Right kidney (tissue), 1 donor: ENCODE measurements around the gene SFPQ.

Experiments used
- DNase-seq: peaks from one replicate; pipeline ENCODE4 v3.0.0-alpha.2; 2016

Gene SFPQ

DNA sequence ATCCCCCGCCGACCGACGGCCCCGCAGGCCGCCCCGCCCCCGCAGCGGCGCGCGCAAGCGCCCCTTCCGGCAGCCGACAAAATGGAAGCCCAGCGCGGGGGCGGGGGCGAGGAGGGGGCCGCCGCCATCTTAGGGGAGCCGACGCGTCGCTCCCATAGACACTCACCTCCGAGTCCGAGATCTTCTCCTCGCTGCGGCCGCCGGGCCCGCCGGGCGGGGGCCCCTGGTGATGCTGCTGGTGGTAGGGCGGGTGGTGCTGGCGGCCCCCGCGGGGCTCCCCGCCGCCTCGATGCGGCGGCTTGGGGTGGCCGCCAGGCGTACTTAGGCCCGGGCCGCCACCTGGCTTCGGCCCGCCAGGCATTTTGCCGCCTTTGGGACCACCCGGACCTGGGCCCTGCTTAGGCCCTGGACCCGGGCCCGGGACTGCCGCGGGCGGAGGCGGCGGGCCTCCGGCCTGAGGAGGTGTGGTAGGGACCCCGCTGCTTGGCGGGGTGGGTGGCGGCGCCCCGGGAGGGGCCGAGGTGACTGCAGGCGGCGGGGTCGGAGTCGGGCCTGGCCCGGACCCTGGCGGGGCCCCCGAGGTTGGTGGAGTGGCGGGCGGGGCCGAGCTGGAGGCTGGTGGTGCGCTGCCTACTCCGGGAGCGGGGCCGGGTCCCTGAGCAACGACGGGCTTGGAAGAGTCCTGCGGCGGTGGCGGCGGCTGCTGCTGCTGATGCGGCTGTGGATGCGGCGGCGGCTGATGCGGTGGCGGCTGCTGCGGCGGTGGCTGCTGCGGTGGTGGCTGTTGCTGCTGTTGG, 691 bp downstream of the SFPQ start:
- DNase-seq: peak; percentile 95

DNA sequence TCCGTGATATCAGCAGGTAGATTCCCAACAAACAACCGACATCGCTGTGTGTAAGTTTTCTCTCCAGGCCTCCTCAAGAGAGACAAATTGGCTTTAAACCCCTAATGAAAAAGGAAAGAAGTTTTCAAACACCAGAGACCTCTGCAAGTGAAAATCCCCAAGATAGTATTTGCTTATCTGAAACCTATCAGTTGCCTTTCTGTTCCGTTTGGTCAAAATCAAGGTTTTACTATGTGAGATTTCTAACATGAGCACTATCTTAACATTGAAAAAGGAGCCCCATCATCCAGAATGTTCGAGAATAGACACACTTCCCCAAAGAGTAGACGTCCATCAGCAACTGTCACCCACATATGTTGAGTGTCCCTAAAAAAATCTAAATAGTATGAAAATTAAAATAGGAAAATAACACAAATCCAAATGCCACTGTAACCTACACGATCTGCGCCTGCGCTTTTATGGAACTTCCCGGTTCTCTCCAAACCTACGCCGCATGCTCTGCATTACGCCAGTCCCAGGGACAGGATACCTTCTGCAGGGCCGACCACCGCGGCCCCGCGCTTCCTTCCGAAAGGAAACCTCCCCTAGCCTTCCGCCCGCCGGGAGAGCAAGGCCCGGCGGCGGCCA, 1.4 kb downstream of the SFPQ start:
- no peak for DNase-seq

DNA sequence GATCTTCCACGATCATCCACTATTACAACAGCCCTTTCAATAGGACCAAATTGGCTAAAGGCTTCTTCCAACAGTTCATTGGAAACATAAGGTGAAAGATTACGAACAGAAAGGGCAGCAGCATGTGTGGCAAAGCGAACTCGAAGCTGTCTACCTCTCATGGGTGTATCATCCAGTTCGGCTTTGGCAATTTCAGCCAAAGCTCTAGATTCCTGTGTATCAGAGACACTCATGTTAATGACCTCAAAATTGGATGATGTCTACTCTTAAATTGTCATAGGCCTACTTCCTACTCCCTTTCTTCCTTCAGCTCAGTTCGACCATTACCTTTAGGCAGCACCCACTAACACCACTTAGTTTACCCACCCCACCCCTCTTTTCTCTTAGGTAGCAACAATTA, 2.2 kb downstream of the SFPQ start:
- no peak for DNase-seq

DNA sequence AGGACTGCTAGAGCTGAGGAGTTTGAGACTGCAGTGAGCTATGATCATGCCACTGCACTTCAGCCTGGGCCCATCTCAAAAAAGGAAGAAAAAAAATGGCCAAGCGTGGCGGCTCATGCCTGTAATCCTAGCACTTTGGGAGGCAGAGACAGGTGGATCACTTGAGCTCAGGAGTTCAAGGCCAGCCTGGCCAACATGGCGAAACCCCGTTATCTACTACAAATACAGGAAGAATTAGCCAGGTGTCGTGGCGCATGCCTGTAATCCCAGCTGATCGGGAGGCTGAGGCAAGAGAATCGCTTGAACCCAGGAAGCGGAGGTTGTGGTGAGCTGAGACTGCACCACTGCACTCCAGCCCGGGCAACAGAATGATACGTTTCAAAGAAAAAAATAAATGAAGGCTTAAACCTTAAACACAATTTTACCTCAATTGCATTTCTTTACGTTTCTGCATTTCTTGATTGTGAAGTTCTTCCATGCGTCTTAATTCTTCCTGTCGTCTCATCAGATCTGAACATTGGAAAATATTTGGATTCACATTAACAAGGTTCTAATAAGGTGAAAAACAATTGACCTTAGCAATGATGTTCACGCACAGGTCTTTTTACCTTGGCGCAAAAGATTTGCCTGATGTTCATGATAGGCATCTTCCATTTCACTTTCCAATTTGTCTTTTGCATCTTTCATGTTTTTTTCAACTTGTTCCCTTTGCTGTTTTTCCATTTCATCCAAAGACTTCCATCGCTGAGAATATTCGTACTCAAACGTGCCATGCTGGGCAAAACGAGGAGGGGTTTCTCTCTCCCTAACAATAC, 4.2 kb downstream of the SFPQ start:
- DNase-seq: no peak

DNA sequence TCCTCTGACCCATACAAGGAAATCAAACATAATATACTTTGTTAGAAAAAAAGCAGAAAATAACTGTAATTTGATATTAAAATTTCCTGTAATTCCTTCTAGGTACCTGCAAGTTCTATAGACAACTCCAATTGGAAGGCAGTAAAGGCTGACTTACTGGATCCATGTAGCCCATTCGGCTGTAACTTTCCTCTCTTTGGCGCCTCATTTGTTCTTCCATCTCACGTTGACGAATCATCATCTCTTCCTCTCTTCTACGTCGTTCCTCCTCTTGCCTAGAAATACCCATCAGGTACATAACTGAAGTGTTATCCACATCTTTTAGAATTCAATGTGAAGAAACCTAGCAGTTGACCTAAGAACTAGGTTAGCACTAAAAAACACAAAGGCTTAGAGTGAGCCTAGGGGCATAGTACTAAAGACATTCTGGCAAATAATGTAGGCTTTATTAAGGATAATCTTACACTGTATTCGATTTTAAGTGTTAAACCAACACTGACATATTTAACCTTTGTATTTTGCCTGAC, 5.1 kb downstream of the SFPQ start:
- DNase-seq: no peak

DNA sequence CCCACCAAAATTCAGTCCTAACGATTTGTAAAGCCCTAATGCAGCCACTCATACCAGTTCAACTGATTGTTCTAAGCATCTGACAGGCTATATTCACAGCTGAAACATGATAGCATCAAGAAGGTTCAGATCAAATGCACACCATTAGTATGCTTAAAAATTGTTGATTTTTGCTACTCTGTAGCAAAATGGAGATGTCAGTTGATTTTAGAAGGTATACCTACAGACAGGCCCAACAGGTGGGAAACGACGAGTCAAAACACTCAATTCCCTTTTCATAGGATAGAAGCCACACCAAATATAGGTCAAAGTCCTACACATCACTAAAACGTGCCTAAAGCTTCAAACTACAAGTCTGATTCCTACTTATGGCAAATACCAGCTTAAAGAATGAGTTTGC, 6.7 kb downstream of the SFPQ start:
- DNase-seq: no peak

DNA sequence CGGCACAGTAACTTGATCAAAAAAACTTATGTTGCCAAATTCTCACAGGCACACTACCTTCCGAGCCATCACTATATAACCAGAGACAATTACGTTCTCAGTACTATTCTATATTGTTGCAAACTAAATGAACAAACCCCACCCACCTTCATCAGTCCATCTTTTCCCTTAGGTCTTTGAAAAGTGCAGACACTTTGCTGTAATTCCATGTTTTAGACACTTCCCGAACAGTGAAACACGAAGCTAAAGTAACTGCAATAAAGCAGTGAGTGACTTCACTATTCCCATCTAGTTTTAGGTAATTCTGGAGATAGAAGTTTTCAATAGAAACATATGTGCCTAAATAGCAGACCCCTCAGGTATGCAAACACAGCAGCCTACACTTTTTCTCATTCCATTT, 7.7 kb downstream of the SFPQ start:
- no peak for DNase-seq

DNA sequence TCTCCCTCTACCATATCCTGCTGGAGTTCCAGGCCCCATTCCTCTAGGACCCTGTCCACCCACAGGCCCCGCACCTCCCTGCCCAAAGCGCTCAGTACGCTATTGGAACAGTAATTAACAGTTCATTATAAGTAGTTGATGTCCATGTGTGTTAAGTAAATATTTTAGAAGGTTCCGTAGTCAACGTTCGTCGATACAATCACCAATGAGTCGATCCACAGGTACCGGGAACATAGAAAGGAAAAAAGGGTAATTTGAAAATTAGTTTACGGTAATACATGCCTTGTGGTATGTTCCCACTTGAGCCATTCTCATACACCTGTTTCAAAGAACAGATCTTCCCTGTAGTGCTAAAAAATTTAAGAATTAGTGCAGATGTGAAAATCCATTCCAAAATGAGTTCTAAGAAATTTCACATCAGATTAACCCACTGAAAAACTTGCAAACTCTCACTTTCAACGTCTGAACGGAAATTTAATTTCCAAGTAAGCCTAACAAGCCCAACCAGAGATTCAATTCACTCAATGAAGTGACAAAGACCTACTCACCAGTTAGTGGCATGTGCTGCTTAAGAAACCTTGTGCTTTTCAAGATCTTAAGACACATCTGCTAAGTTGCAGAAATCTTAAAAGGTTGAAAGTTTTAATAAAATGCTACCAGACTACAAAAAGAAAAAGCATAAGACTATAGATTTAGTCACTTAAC, 8.3 kb downstream of the SFPQ start:
- DNase-seq: no peak

DNA sequence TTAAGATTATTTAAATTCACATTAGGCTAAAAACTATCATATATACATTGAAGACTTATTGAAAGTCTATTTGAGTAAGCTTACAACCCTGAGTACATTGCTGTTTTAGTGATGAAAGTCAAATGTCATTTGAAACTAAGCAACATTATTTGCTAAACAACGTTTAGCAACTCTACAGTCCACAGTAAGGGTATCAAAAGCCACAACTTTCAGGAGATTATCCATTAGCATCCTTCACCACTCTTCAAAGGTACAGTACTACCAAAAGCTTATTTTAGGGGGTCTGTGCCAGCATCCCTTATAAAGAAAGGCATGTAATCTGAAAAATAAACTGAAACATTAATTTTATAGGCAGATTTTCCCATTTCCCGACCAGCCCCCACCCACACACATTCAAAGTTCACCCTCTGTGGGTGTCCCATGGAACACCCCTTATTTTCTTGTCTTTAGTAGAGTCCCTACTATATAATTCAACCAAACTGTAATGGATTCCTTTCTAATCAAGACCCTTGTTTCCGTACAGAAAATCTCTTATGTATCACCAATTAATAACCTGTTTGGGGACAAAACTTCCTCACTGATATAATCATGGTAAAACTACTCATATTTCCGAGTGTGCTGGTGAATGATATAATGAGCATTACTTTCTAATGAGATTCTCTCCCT, 11.0 kb downstream of the SFPQ start:
- no peak for DNase-seq

DNA sequence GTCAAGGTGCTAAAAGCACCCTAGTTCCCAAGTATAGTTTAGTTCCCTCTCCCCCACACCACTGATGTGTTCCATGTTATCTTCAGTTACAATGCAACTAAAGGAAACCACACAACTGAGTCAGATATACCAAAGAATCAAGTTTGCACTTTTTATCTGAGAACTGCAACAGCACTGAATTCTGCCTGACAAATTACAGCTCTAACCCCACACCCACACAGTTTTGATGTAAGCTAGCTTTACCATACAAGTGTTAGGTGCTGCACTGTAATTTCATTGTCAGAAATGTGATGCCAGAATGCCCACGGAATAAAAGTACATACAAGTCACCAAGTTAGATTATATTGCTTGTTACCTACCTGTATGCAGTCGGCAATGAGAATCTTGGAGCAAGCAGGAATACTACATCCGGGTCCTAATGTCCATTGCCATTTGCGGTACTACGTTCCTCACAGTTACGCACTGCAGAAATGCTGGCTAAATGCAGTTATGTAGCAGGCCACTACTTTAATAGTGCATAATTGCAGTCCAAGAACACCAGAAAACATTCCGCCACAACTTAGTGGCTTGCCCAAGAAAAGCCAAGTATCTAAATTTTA, 12.1 kb downstream of the SFPQ start:
- no peak for DNase-seq

DNA sequence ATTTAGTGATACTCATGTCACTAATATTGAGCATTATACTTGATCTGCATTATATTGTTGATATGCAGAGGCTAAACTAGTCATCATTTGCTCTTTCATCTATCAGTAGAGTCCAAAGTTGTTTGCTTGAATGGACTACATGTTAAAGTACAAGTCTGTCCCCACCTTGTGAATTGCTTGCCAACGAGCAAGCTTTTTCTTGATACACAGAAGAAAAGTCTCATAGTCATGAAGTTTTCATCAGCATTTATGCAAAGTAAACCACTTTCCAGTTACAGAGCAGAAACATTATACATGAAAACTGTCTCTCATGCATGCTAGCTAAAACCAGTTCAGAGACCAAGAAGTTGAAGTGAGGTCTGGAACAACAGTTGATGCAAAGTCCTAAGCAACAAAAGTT, 13.0 kb downstream of the SFPQ start:
- DNase-seq: no peak

DNA sequence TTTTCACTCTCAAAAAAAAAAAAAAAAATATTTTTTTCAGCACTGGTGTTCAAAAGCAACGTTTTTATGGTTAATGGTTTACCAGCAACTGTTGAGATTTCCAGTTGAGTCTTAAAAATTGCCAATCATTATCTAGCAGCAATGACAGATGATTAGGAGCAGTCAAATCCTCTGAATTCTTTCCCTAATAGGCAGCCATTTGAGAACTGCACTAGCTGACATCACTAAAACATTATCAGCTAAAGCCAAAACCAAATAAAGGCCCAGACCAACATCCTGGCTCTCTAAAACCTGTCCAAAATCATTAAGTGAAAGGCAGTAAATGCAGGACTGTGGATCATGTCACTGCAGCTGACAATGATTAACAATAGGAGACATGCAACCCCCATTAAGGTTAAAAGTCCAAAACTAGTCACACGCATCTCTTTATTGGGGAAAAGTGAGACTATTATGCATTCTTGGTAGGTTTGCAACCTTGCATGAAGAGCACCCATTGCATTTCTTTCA, 14.0 kb downstream of the SFPQ start:
- DNase-seq: no peak

DNA sequence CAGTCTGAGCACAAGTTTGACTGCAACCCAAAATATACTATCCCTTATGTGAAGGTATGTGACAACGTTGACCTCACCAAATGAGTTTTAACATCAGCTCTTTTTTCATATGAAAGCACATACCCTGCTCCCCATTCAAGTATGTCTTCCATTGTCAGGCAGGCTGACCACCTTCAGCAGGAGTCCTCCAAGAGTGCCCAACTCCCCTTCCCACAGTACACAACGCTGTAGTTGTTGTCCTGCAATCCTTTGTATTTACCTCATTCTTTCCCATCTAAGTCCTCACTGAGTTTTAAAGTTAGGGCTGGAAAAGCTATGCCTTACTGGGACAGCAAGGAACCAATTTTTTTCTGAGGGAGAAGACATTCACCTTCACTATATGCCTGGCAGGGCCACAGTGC, 14.7 kb downstream of the SFPQ start:
- DNase-seq: no peak

DNA sequence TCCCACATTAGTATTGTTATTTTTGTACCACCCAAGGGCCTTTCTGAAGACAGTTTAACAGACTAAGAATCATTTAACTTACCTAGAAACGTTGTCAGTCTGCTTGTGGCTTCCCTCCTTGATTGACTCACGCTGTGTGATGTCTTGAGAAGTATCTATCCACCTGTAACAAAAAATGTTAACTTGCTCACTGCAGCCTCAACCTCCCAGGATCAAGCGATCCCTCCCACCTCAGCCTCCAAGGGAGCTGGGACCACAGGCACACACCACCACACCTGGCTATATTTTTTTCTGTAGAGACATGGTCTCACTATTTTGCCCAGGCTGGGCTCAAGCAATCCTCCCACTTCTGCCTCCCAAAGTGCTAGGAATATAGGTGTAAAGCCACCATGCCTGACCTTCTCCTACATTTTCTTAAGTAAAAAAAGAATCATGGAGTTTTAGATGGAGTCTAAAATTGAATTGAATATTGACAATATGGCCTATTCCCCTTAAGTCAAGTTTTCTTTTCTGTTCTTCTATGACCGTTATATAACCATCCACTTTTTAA, 15.6 kb downstream of the SFPQ start:
- DNase-seq: no peak

DNA sequence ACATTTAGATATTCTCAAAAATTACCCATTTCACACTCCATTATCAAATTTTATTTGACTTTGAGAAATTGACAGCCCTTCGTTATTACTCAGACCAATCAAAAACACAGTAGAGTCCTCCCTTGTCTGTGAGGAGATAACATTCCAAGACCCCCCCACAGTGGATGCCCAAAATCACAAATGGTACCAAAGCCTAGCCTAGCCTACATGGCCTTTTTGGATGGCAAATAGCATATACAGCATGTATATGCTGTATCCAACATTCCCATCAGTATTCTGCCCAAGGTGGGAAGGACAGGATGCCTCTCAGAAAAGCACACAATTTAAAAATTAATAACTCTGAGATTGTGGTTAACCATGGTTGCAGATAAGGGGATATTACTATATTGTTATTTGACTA, 17.3 kb downstream of the SFPQ start:
- DNase-seq: no peak

DNA sequence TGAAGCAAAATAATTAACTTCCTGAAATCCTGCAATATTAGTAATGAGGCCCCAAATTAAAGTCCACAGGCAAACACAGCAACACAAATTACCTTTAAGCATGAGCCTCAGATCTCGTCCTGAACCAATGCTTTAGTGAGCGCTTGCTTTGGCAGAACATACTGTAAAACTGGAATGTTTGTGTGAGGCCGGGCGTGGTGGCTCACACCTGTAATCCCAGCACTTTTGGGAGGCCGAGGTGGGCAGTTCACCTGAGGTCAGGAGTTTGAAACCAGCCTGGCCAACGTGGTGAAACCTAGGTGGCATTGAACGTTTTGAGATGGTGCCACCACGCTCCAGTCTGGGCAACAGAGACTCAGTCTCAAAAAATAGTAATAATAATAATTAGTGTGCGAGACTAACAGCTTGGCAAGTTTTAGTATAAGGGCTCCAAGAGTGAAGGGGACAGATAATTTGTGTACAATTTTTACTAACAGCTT, 17.8 kb downstream of the SFPQ start:
- no peak for DNase-seq

DNA sequence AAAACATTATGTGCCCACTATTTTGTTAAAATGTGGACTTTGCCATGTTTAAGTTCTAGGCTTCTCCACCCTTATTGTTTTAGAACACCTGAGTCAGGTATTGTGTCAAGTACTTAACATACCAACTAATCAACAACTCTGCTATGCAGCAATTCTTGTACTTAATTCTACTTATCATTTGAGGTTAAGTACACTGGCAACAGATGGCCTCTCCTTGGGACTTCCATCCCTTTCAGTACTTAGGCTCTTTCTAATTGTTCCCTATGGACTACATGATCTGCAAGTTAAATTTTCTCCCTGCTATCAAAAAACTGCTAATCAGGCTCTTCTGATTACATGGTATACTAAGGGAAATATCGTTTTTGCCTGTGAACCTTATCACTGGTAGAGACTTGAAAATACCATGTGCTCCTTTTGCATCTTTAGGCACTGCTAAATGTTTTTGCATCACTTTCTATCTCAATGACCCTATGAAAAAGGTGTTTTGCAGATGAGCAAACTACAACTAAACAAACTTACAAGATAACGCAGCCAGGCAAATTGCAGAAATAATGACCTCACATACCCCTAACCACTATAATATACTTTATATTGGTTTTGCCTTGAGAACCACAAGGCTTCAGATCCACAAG, 18.9 kb downstream of the SFPQ start:
- no peak for DNase-seq

DNA sequence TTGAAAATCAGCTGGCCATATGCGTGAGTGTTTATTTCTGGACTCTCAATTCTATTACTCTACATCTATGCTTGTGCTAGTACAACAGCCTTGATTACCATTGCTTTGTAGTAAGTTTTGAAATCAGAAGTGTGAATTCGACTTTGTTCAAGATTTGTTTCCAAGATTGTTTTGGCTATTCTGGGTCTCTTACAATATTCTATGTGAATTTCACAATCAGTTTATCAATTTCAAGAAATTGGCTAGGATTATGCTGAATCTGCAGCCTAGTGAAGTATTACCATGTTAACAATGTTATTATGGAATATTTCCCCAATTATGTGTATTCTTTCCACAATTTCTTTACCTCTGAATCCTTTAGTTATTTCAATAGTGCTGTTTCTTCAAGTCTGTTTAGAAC, 19.5 kb downstream of the SFPQ start:
- no peak for DNase-seq

DNA sequence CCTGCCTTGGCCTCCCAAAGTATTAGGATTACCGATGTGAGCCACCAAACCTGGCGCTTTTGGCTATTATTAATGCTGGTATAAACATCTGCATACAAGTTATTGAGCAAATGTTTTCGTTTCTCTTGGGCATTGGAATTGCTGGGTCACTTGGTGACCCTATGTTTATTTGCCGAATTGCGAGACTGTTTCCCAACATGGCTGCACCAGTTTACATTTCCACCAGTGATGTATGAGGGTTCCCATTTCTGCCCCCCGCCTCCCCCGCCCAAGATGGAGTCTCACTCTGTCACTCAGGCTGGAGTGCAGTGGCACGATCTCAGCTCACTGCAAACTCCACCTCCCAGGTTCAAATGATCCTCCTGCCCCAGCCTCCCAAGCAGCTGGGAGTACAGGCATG, 20.9 kb downstream of the SFPQ start:
- no peak for DNase-seq

DNA sequence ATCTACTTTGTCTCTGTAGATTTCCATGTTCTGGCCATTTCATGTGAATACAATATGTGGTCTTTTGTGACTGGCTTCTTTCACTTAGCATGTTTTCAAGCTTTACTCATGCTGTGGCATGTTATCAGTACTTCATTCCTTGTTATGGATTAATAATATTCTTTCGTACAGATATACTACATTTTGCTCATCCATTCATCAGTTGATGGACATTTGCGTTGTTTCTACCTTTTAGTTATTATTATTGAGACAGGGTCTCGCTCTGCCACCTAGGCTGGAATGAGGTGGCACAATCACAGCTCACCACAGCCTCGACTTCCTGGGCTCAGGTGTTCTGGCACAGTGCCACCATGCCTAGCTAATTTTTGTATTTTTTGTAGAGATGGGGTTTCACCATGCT, 21.4 kb downstream of the SFPQ start:
- DNase-seq: no peak
